ENCODE results near the gene SYT7.

SYT7 gene

DNA sequence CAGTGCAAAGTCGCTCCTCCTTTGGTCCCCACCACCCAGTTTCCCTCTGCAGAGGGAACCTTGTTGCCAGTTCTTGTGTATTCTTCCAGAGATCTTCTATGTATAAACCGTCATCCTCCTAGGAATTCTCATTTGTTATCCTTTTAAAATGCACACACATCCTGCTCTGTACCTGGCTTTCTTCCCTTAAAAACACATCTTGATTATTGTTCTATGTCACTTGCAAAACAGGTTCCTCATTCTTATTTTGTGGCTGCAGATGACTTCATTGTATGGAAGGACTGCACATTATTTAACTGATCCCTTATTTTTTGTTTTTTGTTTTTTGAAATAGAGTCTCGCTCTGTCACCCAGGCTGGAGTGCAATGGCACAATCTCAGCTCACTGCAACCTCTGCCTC lies 26.6 kb upstream of the SYT7 start:
- POLR2A ChIA-PET, result no interaction called here
- Histone ChIP-seq H3K4me1 (ENCODE audit: control insufficient read depth, insufficient read depth, low read length) (no peaks in the 10 kb centered on the region), H3K9me3 (ENCODE audit: control insufficient read depth, insufficient read depth, low read depth, low read length) (no peaks in the 10 kb centered on the region), H3K27ac (ENCODE audit: extremely low read depth, low read depth, low read length) (no peak overlapping the region), H3K36me3 (ENCODE audit: control insufficient read depth in 2 of 2, insufficient read depth in 1 of 2, low read length in 2 of 2) (no peaks in the 10 kb centered on the region), H3K4me3 (ENCODE audit: low read depth, low read length) (no peak overlapping the region)
- no peak for TF ChIP-seq ZNF664 (tag by site-specific recombination; IDR thresholded peaks at IDR 0.05)
- CTCF ChIA-PET, result interaction anchor here (0.8 to 1.4 kb wide), 2 partner anchors 20 to 22 kb away, joined by 4 to 5 read pairs; no protein-coding TSS in a partner anchor

- H3K27ac ChIP-seq (ENCODE audit: extremely low read depth, low read depth, low read length), result no peak overlapping the region
- no peaks in the 10 kb centered on the region for H3K4me1 ChIP-seq (ENCODE audit: control insufficient read depth, insufficient read depth, low read length)
- ChIA-PET POLR2A (no interaction called here), CTCF (interaction anchor here (1.2 kb wide), 1 partner anchor 36 kb away, joined by 3 read pairs; no protein-coding TSS in a partner anchor)
- no peaks in the 10 kb centered on the region for H3K36me3 ChIP-seq (ENCODE audit: control insufficient read depth in 2 of 2, insufficient read depth in 1 of 2, low read length in 2 of 2)
- no peak for TF ChIP-seq ZNF701 (tag by site-specific recombination; IDR thresholded peaks at IDR 0.05)
- TF ChIP-seq ZFHX2 (tag by site-specific recombination; conservative IDR thresholded peaks at IDR 0.05), result 0 out of 2 replicates have a peak, but pooled peaks have one; percentile 1
- no peak overlapping the region for H3K4me3 ChIP-seq (ENCODE audit: low read depth, low read length)
- no peaks in the 10 kb centered on the region for H3K9me3 ChIP-seq (ENCODE audit: control insufficient read depth, insufficient read depth, low read depth, low read length)
Observed at GRCh38 chr11:61603667-61604066, 22.8 kb upstream of the SYT7 start.

- peak; percentile 41 for TF ChIP-seq ZFHX2 (tag by site-specific recombination; conservative IDR thresholded peaks at IDR 0.05)
- TF ChIP-seq SCRT2 (tag by site-specific recombination; IDR thresholded peaks at IDR 0.05), result peak; percentile 68; the same call in 1 of the 2 replicates
- no peak for TF ChIP-seq ZNF324 (tag by site-specific recombination; IDR thresholded peaks at IDR 0.05)
- peak; percentile 78 for TF ChIP-seq ZNF600 (tag by site-specific recombination; IDR thresholded peaks at IDR 0.05)
- 0 out of 2 replicates have a peak, but pooled peaks have one; percentile 22 for TF ChIP-seq EGR2 (tag by site-specific recombination; IDR thresholded peaks at IDR 0.05; ENCODE audit: low read depth)
- TF ChIP-seq, protein P1, sequence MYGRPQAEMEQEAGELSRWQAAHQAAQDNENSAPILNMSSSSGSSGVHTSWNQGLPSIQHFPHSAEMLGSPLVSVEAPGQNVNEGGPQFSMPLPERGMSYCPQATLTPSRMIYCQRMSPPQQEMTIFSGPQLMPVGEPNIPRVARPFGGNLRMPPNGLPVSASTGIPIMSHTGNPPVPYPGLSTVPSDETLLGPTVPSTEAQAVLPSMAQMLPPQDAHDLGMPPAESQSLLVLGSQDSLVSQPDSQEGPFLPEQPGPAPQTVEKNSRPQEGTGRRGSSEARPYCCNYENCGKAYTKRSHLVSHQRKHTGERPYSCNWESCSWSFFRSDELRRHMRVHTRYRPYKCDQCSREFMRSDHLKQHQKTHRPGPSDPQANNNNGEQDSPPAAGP (tag by site-specific recombination; IDR thresholded peaks at IDR 0.05), result 0 out of 2 replicates have a peak, but pooled peaks have one; percentile 41
- CTCF ChIA-PET, result interaction anchor here (0.7 to 1.2 kb wide), 3 partner anchors 36 to 87 kb away, joined by 3 read pairs; no protein-coding TSS in a partner anchor
- POLR2A ChIA-PET, result interaction anchor here (0.6 kb wide), 1 partner anchor 138 kb away, joined by 3 read pairs; no protein-coding TSS in a partner anchor
- Histone ChIP-seq H3K27ac (ENCODE audit: extremely low read depth, low read depth, low read length) (no peak overlapping the region), H3K4me1 (ENCODE audit: control insufficient read depth, insufficient read depth, low read length) (no peaks in the 10 kb centered on the region), H3K9me3 (ENCODE audit: control insufficient read depth, insufficient read depth, low read depth, low read length) (no peaks in the 10 kb centered on the region), H3K36me3 (ENCODE audit: control insufficient read depth in 2 of 2, insufficient read depth in 1 of 2, low read length in 2 of 2) (no peaks in the 10 kb centered on the region), H3K4me3 (ENCODE audit: low read depth, low read length) (no peak overlapping the region)
Observed at GRCh38 chr11:61602775-61603569, 22.1 kb upstream of the SYT7 start.

DNA sequence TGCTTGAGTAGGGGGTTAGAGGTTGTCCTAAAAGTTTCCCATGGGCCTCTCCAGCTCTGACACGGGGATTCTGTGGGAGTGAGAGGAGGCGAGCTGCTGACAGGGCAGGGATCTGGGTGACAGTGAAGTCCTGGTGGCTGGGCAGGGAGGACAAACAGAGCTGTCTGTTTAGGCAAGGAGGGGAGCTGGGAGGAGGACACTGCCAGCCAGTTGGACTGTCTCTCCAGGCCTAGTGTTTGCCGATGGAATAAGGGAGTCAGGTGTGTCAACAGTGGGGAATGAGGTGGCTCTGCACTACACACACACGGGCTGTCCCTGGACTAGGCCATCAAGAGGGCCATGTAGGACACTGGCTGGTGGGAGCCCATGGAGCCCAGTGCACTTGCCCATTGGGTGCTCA lies 20.6 kb upstream of the SYT7 start:
- Histone ChIP-seq H3K4me1 (ENCODE audit: control insufficient read depth, insufficient read depth, low read length) (no peaks in the 10 kb centered on the region), H3K36me3 (ENCODE audit: control insufficient read depth in 2 of 2, insufficient read depth in 1 of 2, low read length in 2 of 2) (no peaks in the 10 kb centered on the region), H3K27ac (ENCODE audit: extremely low read depth, low read depth, low read length) (no peak overlapping the region), H3K9me3 (ENCODE audit: control insufficient read depth, insufficient read depth, low read depth, low read length) (no peaks in the 10 kb centered on the region), H3K4me3 (ENCODE audit: low read depth, low read length) (no peak overlapping the region)
- TF ChIP-seq ZFHX2 (tag by site-specific recombination; conservative IDR thresholded peaks at IDR 0.05), result 0 out of 2 replicates have a peak, but pooled peaks have one; percentile 6
- no peak for TF ChIP-seq SCRT1 (tag by site-specific recombination; IDR thresholded peaks at IDR 0.05; ENCODE audit: borderline replicate concordance)
- POLR2A ChIA-PET, result no interaction called here
- CTCF ChIA-PET, result interaction anchor here (0.5 kb wide), 1 partner anchor 34 kb away, joined by 3 read pairs; no protein-coding TSS in a partner anchor

GRCh38 chr11:61599968-61600710 lies 19.3 kb upstream of the SYT7 start:
- no peak overlapping the region for H3K27ac ChIP-seq (ENCODE audit: extremely low read depth, low read depth, low read length)
- POLR2A ChIA-PET, result no interaction called here
- no peaks in the 10 kb centered on the region for H3K36me3 ChIP-seq (ENCODE audit: control insufficient read depth in 2 of 2, insufficient read depth in 1 of 2, low read length in 2 of 2)
- H3K4me3 ChIP-seq (ENCODE audit: low read depth, low read length), result no peak overlapping the region
- CTCF ChIA-PET, result no interaction called here
- TF ChIP-seq ZNF155 (tag by site-specific recombination; IDR thresholded peaks at IDR 0.05), result no peak
- no peak for TF ChIP-seq ZNF639 (tag by site-specific recombination; IDR thresholded peaks at IDR 0.05)
- TF ChIP-seq ZNF211 (tag by site-specific recombination; IDR thresholded peaks at IDR 0.05; ENCODE audit: low read depth), result no peak
- TF ChIP-seq ZBTB8A (tag by site-specific recombination; IDR thresholded peaks at IDR 0.05), result no peak
- H3K4me1 ChIP-seq (ENCODE audit: control insufficient read depth, insufficient read depth, low read length), result no peaks in the 10 kb centered on the region
- H3K9me3 ChIP-seq (ENCODE audit: control insufficient read depth, insufficient read depth, low read depth, low read length), result no peaks in the 10 kb centered on the region
